ENCODE data around the gene FAM3A. TPM values are rescaled to one million over a fixed set of nuclear protein-coding genes. Genes with fewer than 3 reads are reported as not detected.
A peak's percentile ranks its signal among the peaks of the same experiment; 100 is the strongest.

Gene FAM3A
- total and polyA plus RNA-seq, 9 of the 15 experiments (the other 6 are each of a cell fraction or from before 2014, with no cell fraction given): 0.75 to 70.6 (median 27.0) TPM

DNA sequence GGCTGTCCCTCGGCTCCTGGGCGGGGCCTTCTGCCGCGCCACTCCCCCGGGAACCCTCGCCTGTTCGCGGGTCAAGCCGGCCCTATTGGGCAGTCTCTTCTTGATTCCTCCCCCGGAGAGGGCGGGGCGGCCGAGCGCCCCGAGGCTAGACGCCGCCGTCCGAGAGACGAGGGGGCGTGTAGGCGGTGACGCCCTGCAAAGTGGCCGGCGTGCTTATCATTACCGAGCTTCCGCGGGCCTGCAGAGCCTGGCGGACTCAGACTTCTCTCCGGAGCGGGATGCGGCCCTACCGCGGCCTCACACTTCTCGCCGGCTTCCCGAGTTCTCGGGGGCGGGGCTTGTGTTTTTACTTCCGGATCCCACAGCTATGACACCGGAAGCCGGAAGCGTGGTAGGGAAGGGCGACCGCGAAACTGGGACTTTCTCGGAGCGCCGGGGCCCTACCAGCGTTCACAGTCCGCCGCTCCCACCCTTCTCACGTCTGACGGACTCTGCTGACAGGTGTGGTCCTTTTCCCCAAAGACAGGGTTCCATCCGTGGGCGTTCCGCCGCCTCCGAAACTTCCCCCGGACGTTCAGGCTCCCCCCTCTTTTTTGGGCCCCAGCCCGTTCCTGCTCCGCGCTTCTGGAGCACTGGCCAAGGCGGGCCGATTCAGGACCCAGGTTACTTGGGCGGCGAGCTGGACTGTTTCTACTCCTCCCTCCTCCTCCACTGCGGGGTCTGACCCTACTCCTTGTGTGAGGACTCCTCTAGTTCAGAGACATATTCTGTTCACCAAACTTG, 31.4 kb upstream of the FAM3A start, which contains the start of gene IKBKG (continued):
- TF ChIP-seq MAZ (CRISPR knock-in tag; conservative IDR thresholded peaks at IDR 0.05 in 1 of 2, IDR thresholded peaks at IDR 0.05 in 1 of 2) (peak in 1 of 2 experiments; percentile 78; a peak in 3 of 4 replicates), FIP1L1 (IDR thresholded peaks at IDR 0.05; ENCODE audit: low read depth, low read length, poor library complexity, severe bottlenecking) (no peak), NFIC (IDR thresholded peaks at IDR 0.05) (peak; percentile 26; the same call in 1 of the 2 replicates), KDM5B (IDR thresholded peaks at IDR 0.05; ENCODE audit: insufficient replicate concordance, low read depth, low read length) (peak; percentile 35), EP300 (IDR thresholded peaks at IDR 0.05; ENCODE audit: low read length) (peak; percentile 9; the same call in 1 of the 2 replicates), SIN3A (IDR thresholded peaks at IDR 0.05; ENCODE audit: borderline replicate concordance in 2 of 2, control insufficient read depth in 1 of 2, low read depth in 2 of 2, low read length in 2 of 2) (peak; percentile 43 to 80; a peak in 3 of 4 replicates), KLF13 (tag; IDR thresholded peaks at IDR 0.05; ENCODE audit: borderline replicate concordance, low read depth) (peak; percentile 79; the same call in 1 of the 2 replicates), HNRNPK (IDR thresholded peaks at IDR 0.05; ENCODE audit: low read depth, low read length, poor library complexity, severe bottlenecking) (no peak), NFRKB (IDR thresholded peaks at IDR 0.05; ENCODE audit: low read depth) (no peak), ZNF57 (CRISPR knock-in tag; IDR thresholded peaks at IDR 0.05) (no peak), SUPT5H (IDR thresholded peaks at IDR 0.05) (peak; percentile 54), TAF15 (IDR thresholded peaks at IDR 0.05; ENCODE audit: low read depth, low read length) (no peak)
- TF ChIP-seq, protein P1, sequence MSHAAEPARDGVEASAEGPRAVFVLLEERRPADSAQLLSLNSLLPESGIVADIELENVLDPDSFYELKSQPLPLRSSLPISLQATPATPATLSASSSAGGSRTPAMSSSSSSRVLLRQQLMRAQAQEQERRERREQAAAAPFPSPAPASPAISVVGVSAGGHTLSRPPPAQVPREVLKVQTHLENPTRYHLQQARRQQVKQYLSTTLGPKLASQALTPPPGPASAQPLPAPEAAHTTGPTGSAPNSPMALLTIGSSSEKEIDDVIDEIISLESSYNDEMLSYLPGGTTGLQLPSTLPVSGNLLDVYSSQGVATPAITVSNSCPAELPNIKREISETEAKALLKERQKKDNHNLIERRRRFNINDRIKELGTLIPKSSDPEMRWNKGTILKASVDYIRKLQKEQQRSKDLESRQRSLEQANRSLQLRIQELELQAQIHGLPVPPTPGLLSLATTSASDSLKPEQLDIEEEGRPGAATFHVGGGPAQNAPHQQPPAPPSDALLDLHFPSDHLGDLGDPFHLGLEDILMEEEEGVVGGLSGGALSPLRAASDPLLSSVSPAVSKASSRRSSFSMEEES (CRISPR knock-in tag; IDR thresholded peaks at IDR 0.05): no peak
- TF ChIP-seq, protein P2, sequence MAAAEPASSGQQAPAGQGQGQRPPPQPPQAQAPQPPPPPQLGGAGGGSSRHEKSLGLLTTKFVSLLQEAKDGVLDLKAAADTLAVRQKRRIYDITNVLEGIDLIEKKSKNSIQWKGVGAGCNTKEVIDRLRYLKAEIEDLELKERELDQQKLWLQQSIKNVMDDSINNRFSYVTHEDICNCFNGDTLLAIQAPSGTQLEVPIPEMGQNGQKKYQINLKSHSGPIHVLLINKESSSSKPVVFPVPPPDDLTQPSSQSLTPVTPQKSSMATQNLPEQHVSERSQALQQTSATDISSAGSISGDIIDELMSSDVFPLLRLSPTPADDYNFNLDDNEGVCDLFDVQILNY (CRISPR knock-in tag; IDR thresholded peaks at IDR 0.05): no peak
- TF ChIP-seq, protein P3, sequence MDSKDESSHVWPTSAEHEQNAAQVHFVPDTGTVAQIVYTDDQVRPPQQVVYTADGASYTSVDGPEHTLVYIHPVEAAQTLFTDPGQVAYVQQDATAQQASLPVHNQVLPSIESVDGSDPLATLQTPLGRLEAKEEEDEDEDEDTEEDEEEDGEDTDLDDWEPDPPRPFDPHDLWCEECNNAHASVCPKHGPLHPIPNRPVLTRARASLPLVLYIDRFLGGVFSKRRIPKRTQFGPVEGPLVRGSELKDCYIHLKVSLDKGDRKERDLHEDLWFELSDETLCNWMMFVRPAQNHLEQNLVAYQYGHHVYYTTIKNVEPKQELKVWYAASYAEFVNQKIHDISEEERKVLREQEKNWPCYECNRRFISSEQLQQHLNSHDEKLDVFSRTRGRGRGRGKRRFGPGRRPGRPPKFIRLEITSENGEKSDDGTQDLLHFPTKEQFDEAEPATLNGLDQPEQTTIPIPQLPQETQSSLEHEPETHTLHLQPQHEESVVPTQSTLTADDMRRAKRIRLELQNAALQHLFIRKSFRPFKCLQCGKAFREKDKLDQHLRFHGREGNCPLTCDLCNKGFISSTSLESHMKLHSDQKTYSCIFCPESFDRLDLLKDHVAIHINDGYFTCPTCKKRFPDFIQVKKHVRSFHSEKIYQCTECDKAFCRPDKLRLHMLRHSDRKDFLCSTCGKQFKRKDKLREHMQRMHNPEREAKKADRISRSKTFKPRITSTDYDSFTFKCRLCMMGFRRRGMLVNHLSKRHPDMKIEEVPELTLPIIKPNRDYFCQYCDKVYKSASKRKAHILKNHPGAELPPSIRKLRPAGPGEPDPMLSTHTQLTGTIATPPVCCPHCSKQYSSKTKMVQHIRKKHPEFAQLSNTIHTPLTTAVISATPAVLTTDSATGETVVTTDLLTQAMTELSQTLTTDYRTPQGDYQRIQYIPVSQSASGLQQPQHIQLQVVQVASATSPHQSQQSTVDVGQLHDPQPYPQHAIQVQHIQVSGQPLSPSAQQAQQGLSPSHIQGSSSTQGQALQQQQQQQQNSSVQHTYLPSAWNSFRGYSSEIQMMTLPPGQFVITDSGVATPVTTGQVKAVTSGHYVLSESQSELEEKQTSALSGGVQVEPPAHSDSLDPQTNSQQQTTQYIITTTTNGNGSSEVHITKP (IDR thresholded peaks at IDR 0.05; ENCODE audit: partially characterized antibody): peak; percentile 60
- TF ChIP-seq, protein P4, sequence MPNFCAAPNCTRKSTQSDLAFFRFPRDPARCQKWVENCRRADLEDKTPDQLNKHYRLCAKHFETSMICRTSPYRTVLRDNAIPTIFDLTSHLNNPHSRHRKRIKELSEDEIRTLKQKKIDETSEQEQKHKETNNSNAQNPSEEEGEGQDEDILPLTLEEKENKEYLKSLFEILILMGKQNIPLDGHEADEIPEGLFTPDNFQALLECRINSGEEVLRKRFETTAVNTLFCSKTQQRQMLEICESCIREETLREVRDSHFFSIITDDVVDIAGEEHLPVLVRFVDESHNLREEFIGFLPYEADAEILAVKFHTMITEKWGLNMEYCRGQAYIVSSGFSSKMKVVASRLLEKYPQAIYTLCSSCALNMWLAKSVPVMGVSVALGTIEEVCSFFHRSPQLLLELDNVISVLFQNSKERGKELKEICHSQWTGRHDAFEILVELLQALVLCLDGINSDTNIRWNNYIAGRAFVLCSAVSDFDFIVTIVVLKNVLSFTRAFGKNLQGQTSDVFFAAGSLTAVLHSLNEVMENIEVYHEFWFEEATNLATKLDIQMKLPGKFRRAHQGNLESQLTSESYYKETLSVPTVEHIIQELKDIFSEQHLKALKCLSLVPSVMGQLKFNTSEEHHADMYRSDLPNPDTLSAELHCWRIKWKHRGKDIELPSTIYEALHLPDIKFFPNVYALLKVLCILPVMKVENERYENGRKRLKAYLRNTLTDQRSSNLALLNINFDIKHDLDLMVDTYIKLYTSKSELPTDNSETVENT (CRISPR knock-in tag; IDR thresholded peaks at IDR 0.05): no peak
